Measurements from ENCODE around the gene PTPRQ.
A peak's percentile ranks its signal among the peaks of the same experiment; 100 is the strongest.

The PTPRQ gene

GRCh38 chr12:80709811-80710726 is 266.0 kb downstream of the PTPRQ start:
- ATAC-seq, result peak; percentile 78
- TF ChIP-seq OSR1 (CRISPR knock-in tag; IDR thresholded peaks at IDR 0.05) (no peak), SNAI2 (CRISPR knock-in tag; IDR thresholded peaks at IDR 0.05) (no peak), ZNF565 (CRISPR knock-in tag; conservative IDR thresholded peaks at IDR 0.05; ENCODE audit: low read depth) (no peak), CREB5 (CRISPR knock-in tag; IDR thresholded peaks at IDR 0.05; ENCODE audit: low read depth) (no peak), ARNTL (CRISPR knock-in tag; IDR thresholded peaks at IDR 0.05; ENCODE audit: borderline replicate concordance, low read depth) (no peak), CSDC2 (CRISPR knock-in tag; IDR thresholded peaks at IDR 0.05) (no peak), PPARA (CRISPR knock-in tag; IDR thresholded peaks at IDR 0.05; ENCODE audit: borderline replicate concordance) (no peak), ESRRG (CRISPR knock-in tag; IDR thresholded peaks at IDR 0.05) (no peak), ZC3H10 (CRISPR knock-in tag; IDR thresholded peaks at IDR 0.05) (no peak), TSHZ2 (CRISPR knock-in tag; IDR thresholded peaks at IDR 0.05) (no peak)

GRCh38 chr12:80710727-80711449 is 266.9 kb downstream of the PTPRQ start:
- ATAC-seq, result peak; percentile 40; the same call in 2 of the 3 replicates
- TF ChIP-seq GLIS3 (CRISPR knock-in tag; IDR thresholded peaks at IDR 0.05), result no peak
- TF ChIP-seq ISL1 (CRISPR knock-in tag; IDR thresholded peaks at IDR 0.05), result no peak
- TF ChIP-seq ZNF70 (CRISPR knock-in tag; IDR thresholded peaks at IDR 0.05), result no peak
- TF ChIP-seq ZNF565 (CRISPR knock-in tag; conservative IDR thresholded peaks at IDR 0.05; ENCODE audit: low read depth), result no peak
- TF ChIP-seq ZFP3 (CRISPR knock-in tag; IDR thresholded peaks at IDR 0.05), result no peak
- TF ChIP-seq TCF4 (CRISPR knock-in tag; IDR thresholded peaks at IDR 0.05; ENCODE audit: borderline replicate concordance), result no peak
- no peak for TF ChIP-seq RARB (CRISPR knock-in tag; IDR thresholded peaks at IDR 0.05)
- TF ChIP-seq POU6F1 (CRISPR knock-in tag; IDR thresholded peaks at IDR 0.05; ENCODE audit: borderline replicate concordance, low read depth), result no peak
- no peak for TF ChIP-seq PATZ1 (CRISPR knock-in tag; IDR thresholded peaks at IDR 0.05; ENCODE audit: borderline replicate concordance)
- TF ChIP-seq TOX (CRISPR knock-in tag; IDR thresholded peaks at IDR 0.05; ENCODE audit: borderline replicate concordance), result no peak
- no peak for TF ChIP-seq ZFP30 (CRISPR knock-in tag; IDR thresholded peaks at IDR 0.05)
- TF ChIP-seq CSDC2 (CRISPR knock-in tag; IDR thresholded peaks at IDR 0.05), result no peak
- no peak for TF ChIP-seq BACH2 (CRISPR knock-in tag; IDR thresholded peaks at IDR 0.05; ENCODE audit: borderline replicate concordance)
- no peak for TF ChIP-seq TSHZ2 (CRISPR knock-in tag; IDR thresholded peaks at IDR 0.05)
- TF ChIP-seq ZNF8 (CRISPR knock-in tag; IDR thresholded peaks at IDR 0.05), result no peak
- no peak for TF ChIP-seq ARNTL (CRISPR knock-in tag; IDR thresholded peaks at IDR 0.05; ENCODE audit: borderline replicate concordance, low read depth)
- no peak for TF ChIP-seq ESRRG (CRISPR knock-in tag; IDR thresholded peaks at IDR 0.05)
